GM12878 (cell line): ENCODE measurements around the gene C1QTNF3. TPM values are rescaled to one million over a fixed set of nuclear protein-coding genes. Genes with fewer than 3 reads are reported as not detected.

Experiments used
- ATF3 ChIP-seq: IDR thresholded peaks from 2 replicates; pipeline ENCODE4 v1.6.1; 2011; ENCODE audit warnings: low read depth, mild to moderate bottlenecking, low read length, moderate library complexity, borderline replicate concordance; ENCODE audit errors: extremely low read depth
- BCL3 ChIP-seq: IDR thresholded peaks from 2 replicates; pipeline ENCODE4 v1.6.1; 2011; ENCODE audit warnings: borderline replicate concordance, low read depth, mild to moderate bottlenecking, moderate library complexity, low read length; ENCODE audit not compliant: insufficient read depth, poor library complexity, severe bottlenecking
- EED ChIP-seq: sonication (generic); IDR thresholded peaks from 2 replicates; pipeline ENCODE4 v1.6.1; 2016; ENCODE audit warnings: antibody characterized with exemption, low read depth
- GABPA ChIP-seq: IDR thresholded peaks from 2 replicates; pipeline ENCODE4 v1.6.1; 2014; ENCODE audit warnings: antibody characterized with exemption, low read depth, mild to moderate bottlenecking, inconsistent platforms
- KAT2A ChIP-seq: conservative IDR thresholded peaks from 2 replicates; pipeline ENCODE4 v1.6.1; 2011; ENCODE audit warnings: low read depth, low read length; ENCODE audit not compliant: control insufficient read depth
- MAX ChIP-seq: IDR thresholded peaks from 2 replicates; pipeline ENCODE4 v1.6.1; 2012; ENCODE audit warnings: low read depth, low read length, improper control_type of control experiment
- NBN ChIP-seq: fragments of 450-650 bp; IDR thresholded peaks from 2 replicates; pipeline ENCODE4 v1.6.1; 2016
- NRF1 ChIP-seq: conservative IDR thresholded peaks from 2 replicates; pipeline ENCODE4 v1.6.1; 2011; ENCODE audit warnings: mild to moderate bottlenecking, low read depth, low read length, improper control_type of control experiment
- PML ChIP-seq: IDR thresholded peaks from 2 replicates; pipeline ENCODE4 v1.6.1; 2012; ENCODE audit warnings: low read length, inconsistent platforms
- POLR2A ChIP-seq: IDR thresholded peaks from 2 replicates; pipeline ENCODE4 v1.6.1; 2011; ENCODE audit warnings: low read depth, mild to moderate bottlenecking, low read length
- POLR2AphosphoS2 ChIP-seq: IDR thresholded peaks from 2 replicates; pipeline ENCODE4 v1.6.1; 2011; ENCODE audit warnings: low read depth, mild to moderate bottlenecking, low read length, improper control_type of control experiment, moderate library complexity
- POLR2AphosphoS5 ChIP-seq: IDR thresholded peaks from 2 replicates; pipeline ENCODE4 v1.6.1; 2011; ENCODE audit warnings: mild to moderate bottlenecking, low read length, inconsistent platforms
- RELA ChIP-seq: fragments of 450-650 bp; IDR thresholded peaks from 2 replicates; pipeline ENCODE4 v1.8.0; 2014; ENCODE audit warnings: borderline replicate concordance; ENCODE audit not compliant: partially characterized antibody
- SKIL ChIP-seq: fragments of 450-650 bp; IDR thresholded peaks from 2 replicates; pipeline ENCODE4 v1.6.1; 2017; ENCODE audit warnings: mild to moderate bottlenecking, low read depth, inconsistent platforms; ENCODE audit not compliant: poor library complexity, severe bottlenecking
- SMAD1 ChIP-seq: fragments of 450-650 bp; IDR thresholded peaks from 2 replicates; pipeline ENCODE4 v1.6.1; 2018; ENCODE audit warnings: mild to moderate bottlenecking, low read depth; ENCODE audit not compliant: partially characterized antibody
- SMARCA5 ChIP-seq: fragments of 450-650 bp; IDR thresholded peaks from 2 replicates; pipeline ENCODE4 v1.6.1; 2017; ENCODE audit warnings: mild to moderate bottlenecking
- polyA plus RNA-seq, 11 experiments: library from polyadenylated mRNA; depleted of rRNA in 4 of 11; unstranded in 6 of 11; stranded (reverse) in 5 of 11; fragments of >200 nt; fragmentation: Nextera tagmentation in 4 of 11; fragmentation: Illumina TruSeq in 1 of 11; extraction: Ambion mirVana in 4 of 11; extraction: Trizol in 1 of 11; gene quantifications; 1 replicate in 1 of 11; 2 replicates in 10 of 11; pipeline versions ENCODE4 v1.2.1 to v1.2.3, GENCODE V29; 2011 to 2016; ENCODE audit warnings: inconsistent platforms in 2 of 11, missing spikeins in 2 of 11, low read depth in 1 of 11
- total RNA-seq, 4 experiments: library from RNA; depleted of rRNA in 3 of 4; stranded (reverse); fragments of >200 nt in 3 of 4; fragmentation: Illumina TruSeq in 1 of 4; extraction: Trizol in 1 of 4; gene quantifications; 2 replicates each; pipeline versions ENCODE4 v1.2.1 to v1.2.3, GENCODE V29; 2013 to 2021
- TF ChIP-seq, protein P1 (sequence below): IDR thresholded peaks from 2 replicates; pipeline ENCODE4 v1.6.1; 2012; ENCODE audit warnings: mild to moderate bottlenecking, low read depth, low read length
- TF ChIP-seq, protein P2 (sequence below): fragments of 450-650 bp; IDR thresholded peaks from 2 replicates; pipeline ENCODE4 v1.6.1; 2017; ENCODE audit warnings: mild to moderate bottlenecking

Gene C1QTNF3
- total and polyA plus RNA-seq, 10 of the 15 experiments (the other 5 are each of a cell fraction or from before 2014, with no cell fraction given), result 0.39 to 6.3 (median 1.3) TPM

GRCh38 chr5:34007621-34008600, 35.1 kb downstream of the C1QTNF3 start, which contains the start of gene AMACR (continued):
- TF ChIP-seq, protein P1, sequence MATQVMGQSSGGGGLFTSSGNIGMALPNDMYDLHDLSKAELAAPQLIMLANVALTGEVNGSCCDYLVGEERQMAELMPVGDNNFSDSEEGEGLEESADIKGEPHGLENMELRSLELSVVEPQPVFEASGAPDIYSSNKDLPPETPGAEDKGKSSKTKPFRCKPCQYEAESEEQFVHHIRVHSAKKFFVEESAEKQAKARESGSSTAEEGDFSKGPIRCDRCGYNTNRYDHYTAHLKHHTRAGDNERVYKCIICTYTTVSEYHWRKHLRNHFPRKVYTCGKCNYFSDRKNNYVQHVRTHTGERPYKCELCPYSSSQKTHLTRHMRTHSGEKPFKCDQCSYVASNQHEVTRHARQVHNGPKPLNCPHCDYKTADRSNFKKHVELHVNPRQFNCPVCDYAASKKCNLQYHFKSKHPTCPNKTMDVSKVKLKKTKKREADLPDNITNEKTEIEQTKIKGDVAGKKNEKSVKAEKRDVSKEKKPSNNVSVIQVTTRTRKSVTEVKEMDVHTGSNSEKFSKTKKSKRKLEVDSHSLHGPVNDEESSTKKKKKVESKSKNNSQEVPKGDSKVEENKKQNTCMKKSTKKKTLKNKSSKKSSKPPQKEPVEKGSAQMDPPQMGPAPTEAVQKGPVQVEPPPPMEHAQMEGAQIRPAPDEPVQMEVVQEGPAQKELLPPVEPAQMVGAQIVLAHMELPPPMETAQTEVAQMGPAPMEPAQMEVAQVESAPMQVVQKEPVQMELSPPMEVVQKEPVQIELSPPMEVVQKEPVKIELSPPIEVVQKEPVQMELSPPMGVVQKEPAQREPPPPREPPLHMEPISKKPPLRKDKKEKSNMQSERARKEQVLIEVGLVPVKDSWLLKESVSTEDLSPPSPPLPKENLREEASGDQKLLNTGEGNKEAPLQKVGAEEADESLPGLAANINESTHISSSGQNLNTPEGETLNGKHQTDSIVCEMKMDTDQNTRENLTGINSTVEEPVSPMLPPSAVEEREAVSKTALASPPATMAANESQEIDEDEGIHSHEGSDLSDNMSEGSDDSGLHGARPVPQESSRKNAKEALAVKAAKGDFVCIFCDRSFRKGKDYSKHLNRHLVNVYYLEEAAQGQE, result peak; percentile 16; the same call in 1 of the 2 replicates
- TF ChIP-seq POLR2AphosphoS2 (peak; percentile 75), RELA (peak; percentile 61), NBN (0 out of 2 replicates have a peak, but pooled peaks have one; percentile 65), BCL3 (peak; percentile 54), SMAD1 (peak; percentile 20), POLR2A (peak; percentile 95), ATF3 (no peak), EED (peak; percentile 38; the same call in 1 of the 2 replicates), PML (peak; percentile 96), GABPA (no peak; the same call in 1 of the 2 replicates), NRF1 (peak; percentile 92), SMARCA5 (peak; percentile 87; the same call in 1 of the 2 replicates), POLR2AphosphoS5 (peak; percentile 92), MAX (0 out of 2 replicates have a peak, but pooled peaks have one; percentile 18), SKIL (peak; percentile 25), KAT2A (no peak)
- TF ChIP-seq, protein P2, sequence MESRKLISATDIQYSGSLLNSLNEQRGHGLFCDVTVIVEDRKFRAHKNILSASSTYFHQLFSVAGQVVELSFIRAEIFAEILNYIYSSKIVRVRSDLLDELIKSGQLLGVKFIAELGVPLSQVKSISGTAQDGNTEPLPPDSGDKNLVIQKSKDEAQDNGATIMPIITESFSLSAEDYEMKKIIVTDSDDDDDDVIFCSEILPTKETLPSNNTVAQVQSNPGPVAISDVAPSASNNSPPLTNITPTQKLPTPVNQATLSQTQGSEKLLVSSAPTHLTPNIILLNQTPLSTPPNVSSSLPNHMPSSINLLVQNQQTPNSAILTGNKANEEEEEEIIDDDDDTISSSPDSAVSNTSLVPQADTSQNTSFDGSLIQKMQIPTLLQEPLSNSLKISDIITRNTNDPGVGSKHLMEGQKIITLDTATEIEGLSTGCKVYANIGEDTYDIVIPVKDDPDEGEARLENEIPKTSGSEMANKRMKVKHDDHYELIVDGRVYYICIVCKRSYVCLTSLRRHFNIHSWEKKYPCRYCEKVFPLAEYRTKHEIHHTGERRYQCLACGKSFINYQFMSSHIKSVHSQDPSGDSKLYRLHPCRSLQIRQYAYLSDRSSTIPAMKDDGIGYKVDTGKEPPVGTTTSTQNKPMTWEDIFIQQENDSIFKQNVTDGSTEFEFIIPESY, result no peak
